Raji (cell line): ENCODE results near the gene PPP4R3A.

Experiments
- POLR2A ChIP-seq: IDR thresholded peaks from 2 replicates; pipeline ENCODE4 v1.6.1; 2011; ENCODE audit warnings: low read depth, low read length, control low read depth; ENCODE audit not compliant: insufficient read depth

The PPP4R3A gene

DNA sequence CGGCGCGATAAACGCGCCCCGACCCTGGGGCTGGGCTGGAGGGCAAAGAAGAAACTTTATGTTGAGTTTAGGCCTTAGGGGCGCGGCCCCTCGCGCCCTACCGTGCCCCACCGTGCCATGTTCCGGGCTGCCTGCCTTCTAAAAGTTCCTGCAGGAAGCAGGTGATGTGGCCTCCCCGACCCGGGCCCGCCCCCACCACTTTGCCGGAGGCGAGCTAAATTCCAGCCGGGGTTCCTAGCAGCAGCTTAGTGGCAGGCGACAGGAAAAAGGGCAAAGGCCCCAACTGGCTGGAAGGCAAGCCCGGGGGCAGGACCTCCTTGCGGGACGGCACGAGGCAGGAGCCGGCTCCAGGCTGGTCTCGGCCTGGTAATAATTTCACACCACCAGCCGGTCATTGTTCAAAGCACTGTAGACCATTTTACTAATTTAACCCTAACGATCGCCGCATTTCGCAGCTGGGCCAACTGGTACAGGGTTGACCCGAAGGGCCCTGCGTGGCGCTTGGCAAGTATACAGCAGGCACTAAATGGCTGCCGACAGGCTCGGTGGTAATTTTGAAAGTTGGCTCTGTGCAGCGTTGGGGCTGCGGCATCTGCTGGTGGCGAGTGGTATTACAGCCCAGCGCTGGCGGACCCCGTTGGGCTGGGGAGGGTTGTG, 91.6 kb downstream of the PPP4R3A start:
- no peak for TF ChIP-seq POLR2A

GRCh38 chr14:91417983-91418386, 92.1 kb downstream of the PPP4R3A start:
- TF ChIP-seq POLR2A: peak; percentile 45; the same call in 1 of the 2 replicates

- peak; percentile 54; the same call in 1 of the 2 replicates for TF ChIP-seq POLR2A
These were observed 92.8 kb downstream of the PPP4R3A start, which contains the start of gene CCDC88C for GRCh38 chr14:91417120-91417982. Gene CCDC88C, minus strand, starts transcription at chr14:91417820. Its CDS starts 130 bp downstream, at chr14:91417690.

- peak; percentile 35 for TF ChIP-seq POLR2A
These were observed 93.4 kb downstream of the PPP4R3A start for GRCh38 chr14:91416744-91417119.

DNA sequence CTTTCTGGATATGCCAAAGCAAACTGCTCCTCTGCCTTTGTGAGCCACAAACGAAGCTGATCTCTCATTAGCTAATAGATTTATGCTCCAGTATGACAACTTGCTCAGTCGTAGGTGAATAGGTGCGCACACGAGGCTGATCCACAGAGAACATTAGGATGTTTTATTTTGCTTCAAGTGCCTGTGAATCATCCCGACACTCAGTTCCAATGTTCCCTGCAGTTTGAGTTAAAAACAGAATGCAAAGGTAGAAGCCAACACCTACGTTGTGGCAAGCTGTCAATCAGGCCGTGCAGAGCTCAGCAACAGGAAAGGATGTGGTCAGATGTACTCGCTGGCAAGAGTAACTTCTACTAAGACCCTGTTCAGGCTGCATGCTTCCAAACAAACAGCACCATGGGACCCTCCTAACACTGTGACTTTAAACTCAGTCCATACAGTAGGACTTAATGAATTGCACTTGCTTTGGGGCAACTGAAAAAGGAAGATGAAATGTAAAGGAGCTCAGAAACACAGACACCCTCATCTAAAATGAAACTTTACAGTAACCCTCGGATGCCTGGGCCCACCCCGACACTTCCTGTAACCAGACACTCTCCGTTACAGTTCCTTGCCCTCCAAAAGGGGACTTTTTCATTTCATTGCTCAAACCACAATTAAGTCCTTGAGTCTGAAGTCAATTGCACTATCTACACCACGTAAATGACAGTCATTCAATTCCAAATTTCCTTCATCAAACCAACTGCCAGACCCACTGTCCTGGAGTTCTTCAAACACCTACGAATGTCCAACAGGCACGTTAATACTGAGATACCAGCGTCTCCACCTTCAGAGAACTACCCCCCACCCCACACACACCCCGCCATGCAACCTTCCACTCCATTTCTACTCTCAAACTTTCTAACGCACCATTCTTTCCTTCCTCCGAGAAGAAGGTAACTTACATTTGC, 94.0 kb downstream of the PPP4R3A start:
- peak; percentile 62 for TF ChIP-seq POLR2A

- TF ChIP-seq POLR2A: no peak
These were observed 95.7 kb downstream of the PPP4R3A start for GRCh38 chr14:91414475-91414833.

- TF ChIP-seq POLR2A: no peak
These were observed 96.3 kb downstream of the PPP4R3A start for GRCh38 chr14:91413547-91414474.

GRCh38 chr14:91412939-91413338, 97.2 kb downstream of the PPP4R3A start:
- TF ChIP-seq POLR2A: no peak

- TF ChIP-seq POLR2A: no peak
These were observed 99.2 kb downstream of the PPP4R3A start for GRCh38 chr14:91410771-91411536.

- no peak for TF ChIP-seq POLR2A
These were observed 100.0 kb downstream of the PPP4R3A start for GRCh38 chr14:91409928-91410718.
